ENCODE measurements around the gene GBX2. TPM values are rescaled to one million over a fixed set of nuclear protein-coding genes. Genes with fewer than 3 reads are reported as not detected.

Gene GBX2
- total and polyA plus RNA-seq, 2 of the 8 experiments (the other 6 are each of a cell fraction or from before 2014, with no cell fraction given) = 0.38 to 0.89 TPM

GRCh38 chr2:236168110-236169080 lies at the start of gene GBX2 (continued):
- TF ChIP-seq CTCF (IDR thresholded peaks at IDR 0.05; ENCODE audit: control extremely low read depth in 1 of 3, insufficient read depth in 1 of 3, low read depth in 1 of 3, low read length in 3 of 3) (no peak), BACH1 (IDR thresholded peaks at IDR 0.05; ENCODE audit: low read length) (no peak), CBX8 (IDR thresholded peaks at IDR 0.05; ENCODE audit: borderline replicate concordance, low read depth, low read length) (no peak), BCL11A (IDR thresholded peaks at IDR 0.05; ENCODE audit: low read depth in 2 of 2, low read length in 2 of 2) (no peak), RNF2 (IDR thresholded peaks at IDR 0.05; ENCODE audit: borderline replicate concordance, low read depth, low read length, missing control alignments, poor library complexity, severe bottlenecking) (peak; percentile 42), KDM5A (IDR thresholded peaks at IDR 0.05; ENCODE audit: low read length) (no peak), NANOG (IDR thresholded peaks at IDR 0.05; ENCODE audit: insufficient read depth, low read depth, low read length, poor library complexity, severe bottlenecking) (no peak), SAP30 (IDR thresholded peaks at IDR 0.05; ENCODE audit: insufficient read depth, insufficient replicate concordance, low read length) (no peak), EZH2 (IDR thresholded peaks at IDR 0.05; ENCODE audit: low read depth, low read length, severe bottlenecking) (no peak), TBP (IDR thresholded peaks at IDR 0.05; ENCODE audit: low read depth, low read length) (no peak), TAF7 (optimal IDR thresholded peaks at IDR 0.05; ENCODE audit: borderline replicate concordance, low read depth, low read length) (peak; percentile 20), SP1 (IDR thresholded peaks at IDR 0.05; ENCODE audit: low read depth, low read length) (no peak), ZNF274 (IDR thresholded peaks at IDR 0.05; ENCODE audit: borderline replicate concordance, extremely low read depth, low read length) (no peak), SIX5 (IDR thresholded peaks at IDR 0.05; ENCODE audit: low read depth, low read length) (no peak), SP4 (IDR thresholded peaks at IDR 0.05; ENCODE audit: low read length) (no peak), CHD1 (IDR thresholded peaks at IDR 0.05; ENCODE audit: low read depth, low read length) (no peak), JUN (IDR thresholded peaks at IDR 0.05; ENCODE audit: low read depth, low read length) (no peak)

Data from H1 (cell line).